ENCODE data around the gene GALNS.

GALNS gene

GRCh38 chr16:88822281-88823040, 34.3 kb downstream of the GALNS start:
- H3K79me2 ChIP-seq (ENCODE audit: insufficient read depth, low read length), result no peaks in the 10 kb centered on the region
- no peak overlapping the region for H3K9ac ChIP-seq (ENCODE audit: low read depth, low read length, poor library complexity, severe bottlenecking)
- H3K36me3 ChIP-seq (ENCODE audit: insufficient read depth, low read length), result no peaks in the 10 kb centered on the region
- H3K9me2 ChIP-seq (replicated peaks; ENCODE audit: low read depth, low read length), result no peaks in the 10 kb centered on the region
- H3K4me3 ChIP-seq (ENCODE audit: low read length, poor library complexity, severe bottlenecking), result no peak overlapping the region
- no peaks in the 10 kb centered on the region for H3F3A ChIP-seq (ENCODE audit: low read depth)
- H3K4me1 ChIP-seq (ENCODE audit: insufficient read depth, low read length, poor library complexity, severe bottlenecking), result no peaks in the 10 kb centered on the region
- no peak overlapping the region for H3K4me2 ChIP-seq (ENCODE audit: low read depth, low read length, poor library complexity, severe bottlenecking)
- H3K27me3 ChIP-seq (ENCODE audit: insufficient read depth, low read length, poor library complexity, severe bottlenecking), result no peaks in the 10 kb centered on the region
- TF ChIP-seq CTCF (conservative IDR thresholded peaks at IDR 0.05; ENCODE audit: low read length), result no peak
- no peak for TF ChIP-seq EZH2phosphoT487 (IDR thresholded peaks at IDR 0.05; ENCODE audit: borderline replicate concordance)
- H4K20me1 ChIP-seq (ENCODE audit: insufficient read depth, low read length, poor library complexity, severe bottlenecking), result no peaks in the 10 kb centered on the region
- no peak overlapping the region for H2AFZ ChIP-seq (ENCODE audit: low read length)
- no peaks in the 10 kb centered on the region for H3K9me3 ChIP-seq (ENCODE audit: insufficient read depth, low read depth, low read length)

GRCh38 chr16:88821168-88821850, 35.4 kb downstream of the GALNS start:
- no peaks in the 10 kb centered on the region for H3K9me3 ChIP-seq (ENCODE audit: insufficient read depth, low read depth, low read length)
- H3K4me3 ChIP-seq (ENCODE audit: low read length, poor library complexity, severe bottlenecking), result no peak overlapping the region
- no peaks in the 10 kb centered on the region for H3K4me1 ChIP-seq (ENCODE audit: insufficient read depth, low read length, poor library complexity, severe bottlenecking)
- H4K20me1 ChIP-seq (ENCODE audit: insufficient read depth, low read length, poor library complexity, severe bottlenecking), result no peaks in the 10 kb centered on the region
- no peaks in the 10 kb centered on the region for H3K79me2 ChIP-seq (ENCODE audit: insufficient read depth, low read length)
- no peak overlapping the region for H2AFZ ChIP-seq (ENCODE audit: low read length)
- no peaks in the 10 kb centered on the region for H3K9me2 ChIP-seq (replicated peaks; ENCODE audit: low read depth, low read length)
- H3K36me3 ChIP-seq (ENCODE audit: insufficient read depth, low read length), result no peaks in the 10 kb centered on the region
- no peaks in the 10 kb centered on the region for H3K27me3 ChIP-seq (ENCODE audit: insufficient read depth, low read length, poor library complexity, severe bottlenecking)
- H3F3A ChIP-seq (ENCODE audit: low read depth), result no peaks in the 10 kb centered on the region
- no peak overlapping the region for H3K4me2 ChIP-seq (ENCODE audit: low read depth, low read length, poor library complexity, severe bottlenecking)
- TF ChIP-seq CTCF (conservative IDR thresholded peaks at IDR 0.05; ENCODE audit: low read length) (no peak), EZH2phosphoT487 (IDR thresholded peaks at IDR 0.05; ENCODE audit: borderline replicate concordance) (no peak)
- H3K9ac ChIP-seq (ENCODE audit: low read depth, low read length, poor library complexity, severe bottlenecking), result no peak overlapping the region

- Histone ChIP-seq H3K79me2 (ENCODE audit: insufficient read depth, low read length) (no peaks in the 10 kb centered on the region), H4K20me1 (ENCODE audit: insufficient read depth, low read length, poor library complexity, severe bottlenecking) (no peaks in the 10 kb centered on the region), H3K36me3 (ENCODE audit: insufficient read depth, low read length) (no peaks in the 10 kb centered on the region), H3K27me3 (ENCODE audit: insufficient read depth, low read length, poor library complexity, severe bottlenecking) (no peaks in the 10 kb centered on the region), H2AFZ (ENCODE audit: low read length) (no peak overlapping the region), H3K4me1 (ENCODE audit: insufficient read depth, low read length, poor library complexity, severe bottlenecking) (no peaks in the 10 kb centered on the region), H3K4me2 (ENCODE audit: low read depth, low read length, poor library complexity, severe bottlenecking) (no peak overlapping the region), H3F3A (ENCODE audit: low read depth) (no peaks in the 10 kb centered on the region), H3K4me3 (ENCODE audit: low read length, poor library complexity, severe bottlenecking) (no peak overlapping the region), H3K9ac (ENCODE audit: low read depth, low read length, poor library complexity, severe bottlenecking) (no peak overlapping the region), H3K9me2 (replicated peaks; ENCODE audit: low read depth, low read length) (no peaks in the 10 kb centered on the region), H3K9me3 (ENCODE audit: insufficient read depth, low read depth, low read length) (no peaks in the 10 kb centered on the region)
- TF ChIP-seq EZH2phosphoT487 (IDR thresholded peaks at IDR 0.05; ENCODE audit: borderline replicate concordance), result no peak
- TF ChIP-seq CTCF (conservative IDR thresholded peaks at IDR 0.05; ENCODE audit: low read length), result no peak
Measured at GRCh38 chr16:88820385-88821025, 36.2 kb downstream of the GALNS start.

All from Loucy (cell line).